Body of pancreas (tissue), 4 donors: Measurements from ENCODE around the gene RBFOX2.

Experiments
- CTCF ChIP-seq, 7 experiments: fragments of 450-650 bp in 4 of 7; fragments of 200-600 bp in 3 of 7; sonication (generic) in 3 of 7; IDR thresholded peaks; one replicate each; pipeline ENCODE4 v1.5.1; 2016 to 2019; ENCODE audit warnings: antibody characterized with exemption in 7 of 7
- POLR2A ChIP-seq, 3 donors: fragments of 450-650 bp; IDR thresholded peaks; one replicate each; pipeline ENCODE4 v1.6.1; 2016; ENCODE audit warnings: antibody characterized with exemption in 3 of 3, mild to moderate bottlenecking in 2 of 3

- TF ChIP-seq CTCF (IDR thresholded peaks at IDR 0.05) = no peak
- no peak for TF ChIP-seq POLR2A (IDR thresholded peaks at IDR 0.05)
Measured at GRCh38 chr22:35960854-35961253, 67.8 kb downstream of the RBFOX2 start.
